GM18505 (cell line): ENCODE data around the gene MYZAP.
"Not testable (repeated sequence)": the region's sequence is repeated elsewhere in the genome, so short reads cannot be mapped to it uniquely, and the experiment has no call there.

Source experiments
- ATAC-seq: cut with Tn5 transposase; IDR thresholded peaks from one replicate; pipeline ENCODE4 v1.9.1; 2021; ENCODE audit not compliant: unreplicated experiment
- POLR2A ChIP-seq: IDR thresholded peaks from 4 replicates; pipeline ENCODE4 v1.6.1; 2011; ENCODE audit warnings: borderline replicate concordance; ENCODE audit not compliant: insufficient read depth, insufficient read length; ENCODE audit errors: extremely low read depth

MYZAP gene

GRCh38 chr15:57605491-57605890 lies 13.8 kb downstream of the MYZAP start:
- TF ChIP-seq POLR2A = no peak
- no peak for ATAC-seq

GRCh38 chr15:57606048-57606447 lies 14.3 kb downstream of the MYZAP start:
- TF ChIP-seq POLR2A = no peak
- no peak for ATAC-seq

GRCh38 chr15:57606816-57607215 lies 15.1 kb downstream of the MYZAP start:
- no peak for ATAC-seq
- TF ChIP-seq POLR2A = no peak

- no peak for ATAC-seq
- no peak for TF ChIP-seq POLR2A
These were observed 15.9 kb downstream of the MYZAP start for GRCh38 chr15:57607570-57608000.

- no peak for ATAC-seq
- no peak for TF ChIP-seq POLR2A
These were observed 18.3 kb downstream of the MYZAP start for GRCh38 chr15:57609805-57610529.

- no peak for ATAC-seq
- no peak for TF ChIP-seq POLR2A
These were observed 19.4 kb downstream of the MYZAP start for GRCh38 chr15:57611123-57611522.

- no peak for TF ChIP-seq POLR2A
- ATAC-seq = no peak
These were observed 20.2 kb downstream of the MYZAP start for GRCh38 chr15:57611938-57612337.

- TF ChIP-seq POLR2A = no peak
- ATAC-seq = no peak
These were observed 22.5 kb downstream of the MYZAP start for GRCh38 chr15:57614241-57614640.

GRCh38 chr15:57615951-57616496 lies 24.3 kb downstream of the MYZAP start:
- ATAC-seq = not testable (repeated sequence)

GRCh38 chr15:57618325-57618724 lies 26.6 kb downstream of the MYZAP start:
- ATAC-seq = no peak
- TF ChIP-seq POLR2A = no peak

- no peak for ATAC-seq
- no peak for TF ChIP-seq POLR2A
These were observed 28.0 kb downstream of the MYZAP start for GRCh38 chr15:57619746-57620145.

GRCh38 chr15:57624730-57625129 lies 33.0 kb downstream of the MYZAP start:
- no peak for TF ChIP-seq POLR2A
- no peak for ATAC-seq

GRCh38 chr15:57625703-57626448 lies 34.2 kb downstream of the MYZAP start:
- TF ChIP-seq POLR2A = no peak
- no peak for ATAC-seq
